UCSD-AML1 (cell line): Measurements from ENCODE around the gene NPDC1.
A peak's percentile ranks its signal among the peaks of the same experiment; 100 is the strongest.

Source experiments
- DNase-seq: peaks from one replicate; lab custom pipeline; 2025; ENCODE audit not compliant: unreplicated experiment; lab: John Stamatoyannopoulos, UW

The NPDC1 gene

GRCh38 chr9:137057545-137057944 lies 11.6 kb upstream of the NPDC1 start:
- no peak for DNase-seq

GRCh38 chr9:137056739-137057415 lies 10.9 kb upstream of the NPDC1 start:
- no peak for DNase-seq

GRCh38 chr9:137055385-137056364 lies 9.7 kb upstream of the NPDC1 start:
- no peak for DNase-seq

GRCh38 chr9:137054932-137055384 lies 9.0 kb upstream of the NPDC1 start:
- DNase-seq = no peak

- DNase-seq = no peak
These were observed 8.3 kb upstream of the NPDC1 start, which contains the start of gene ENTPD2 for GRCh38 chr9:137053944-137054931. TSS of gene ENTPD2 (minus strand) at chr9:137054061. CDS start at chr9:137053997, 64 bp downstream.

- DNase-seq = no peak
These were observed 7.3 kb upstream of the NPDC1 start for GRCh38 chr9:137052998-137053943.

- DNase-seq = no peak
These were observed 6.3 kb upstream of the NPDC1 start for GRCh38 chr9:137052293-137052692.

GRCh38 chr9:137051145-137051724 lies 5.3 kb upstream of the NPDC1 start:
- no peak for DNase-seq

GRCh38 chr9:137050570-137050969 lies 4.6 kb upstream of the NPDC1 start:
- no peak for DNase-seq

GRCh38 chr9:137049544-137050449 lies 3.8 kb upstream of the NPDC1 start:
- DNase-seq = peak; percentile 69

- DNase-seq = no peak
These were observed 2.9 kb upstream of the NPDC1 start for GRCh38 chr9:137048655-137049543.

GRCh38 chr9:137045294-137046087 lies 486 bp downstream of the NPDC1 start:
- peak; percentile 39 for DNase-seq

GRCh38 chr9:137044502-137045177 lies 1.3 kb downstream of the NPDC1 start:
- DNase-seq = peak; percentile 66

GRCh38 chr9:137044037-137044436 lies 1.9 kb downstream of the NPDC1 start:
- no peak for DNase-seq

GRCh38 chr9:137042751-137043727 lies 2.9 kb downstream of the NPDC1 start:
- DNase-seq = no peak
